ENCODE results near the gene SLC38A3.

Gene SLC38A3

DNA sequence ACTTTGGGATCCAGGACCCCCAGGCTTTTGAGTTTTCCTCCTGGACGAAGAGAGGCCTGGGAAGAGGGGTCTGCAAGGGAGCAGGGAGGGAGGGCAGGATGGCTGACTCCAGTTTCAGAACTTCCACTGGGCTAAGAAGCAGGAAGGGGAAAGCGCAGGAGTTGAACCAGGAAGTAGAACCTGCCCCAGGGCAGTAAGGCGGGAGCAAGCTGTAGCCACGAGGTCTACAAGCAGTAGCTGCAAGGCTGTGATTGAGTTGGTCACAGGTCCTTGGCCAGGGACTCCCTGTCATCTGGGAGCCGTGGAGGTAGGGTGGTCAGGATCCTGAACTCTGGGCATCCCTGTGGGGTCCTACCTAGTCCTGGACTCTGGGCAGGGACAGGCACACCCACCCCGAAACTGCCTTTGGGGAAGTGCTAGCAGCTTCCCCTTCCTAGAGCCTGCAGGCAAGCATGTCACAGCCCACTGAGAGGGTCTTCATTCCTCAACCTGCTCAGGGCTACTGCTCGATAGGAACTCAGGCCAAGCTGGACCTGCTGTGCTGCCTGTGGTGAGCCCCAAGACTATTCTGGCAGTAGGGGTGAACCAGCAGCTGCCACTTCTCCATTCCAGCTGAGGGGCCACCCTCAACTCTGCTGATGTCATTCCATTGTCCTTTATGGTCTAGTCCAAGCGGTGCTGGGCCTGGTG is 25.2 kb downstream of the SLC38A3 start:
- TF ChIP-seq EP300 (IDR thresholded peaks at IDR 0.05; ENCODE audit: borderline replicate concordance) (no peak), RAD21 (IDR thresholded peaks at IDR 0.05; ENCODE audit: low read depth) (no peak), YY1 (IDR thresholded peaks at IDR 0.05; ENCODE audit: low read depth) (no peak), CREB1 (IDR thresholded peaks at IDR 0.05; ENCODE audit: low read depth) (no peak), ZBTB7A (IDR thresholded peaks at IDR 0.05; ENCODE audit: low read depth) (no peak), FOXM1 (IDR thresholded peaks at IDR 0.05; ENCODE audit: borderline replicate concordance, low read depth) (no peak), NFIC (IDR thresholded peaks at IDR 0.05) (no peak), TCF12 (IDR thresholded peaks at IDR 0.05; ENCODE audit: low read depth) (no peak), CEBPB (IDR thresholded peaks at IDR 0.05) (no peak), TEAD4 (IDR thresholded peaks at IDR 0.05) (no peak), TAF1 (IDR thresholded peaks at IDR 0.05; ENCODE audit: low read depth) (no peak), EGR1 (IDR thresholded peaks at IDR 0.05) (no peak)
- TF ChIP-seq, protein P1, sequence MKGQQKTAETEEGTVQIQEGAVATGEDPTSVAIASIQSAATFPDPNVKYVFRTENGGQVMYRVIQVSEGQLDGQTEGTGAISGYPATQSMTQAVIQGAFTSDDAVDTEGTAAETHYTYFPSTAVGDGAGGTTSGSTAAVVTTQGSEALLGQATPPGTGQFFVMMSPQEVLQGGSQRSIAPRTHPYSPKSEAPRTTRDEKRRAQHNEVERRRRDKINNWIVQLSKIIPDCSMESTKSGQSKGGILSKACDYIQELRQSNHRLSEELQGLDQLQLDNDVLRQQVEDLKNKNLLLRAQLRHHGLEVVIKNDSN (IDR thresholded peaks at IDR 0.05): no peak
- TF ChIP-seq, protein P2, sequence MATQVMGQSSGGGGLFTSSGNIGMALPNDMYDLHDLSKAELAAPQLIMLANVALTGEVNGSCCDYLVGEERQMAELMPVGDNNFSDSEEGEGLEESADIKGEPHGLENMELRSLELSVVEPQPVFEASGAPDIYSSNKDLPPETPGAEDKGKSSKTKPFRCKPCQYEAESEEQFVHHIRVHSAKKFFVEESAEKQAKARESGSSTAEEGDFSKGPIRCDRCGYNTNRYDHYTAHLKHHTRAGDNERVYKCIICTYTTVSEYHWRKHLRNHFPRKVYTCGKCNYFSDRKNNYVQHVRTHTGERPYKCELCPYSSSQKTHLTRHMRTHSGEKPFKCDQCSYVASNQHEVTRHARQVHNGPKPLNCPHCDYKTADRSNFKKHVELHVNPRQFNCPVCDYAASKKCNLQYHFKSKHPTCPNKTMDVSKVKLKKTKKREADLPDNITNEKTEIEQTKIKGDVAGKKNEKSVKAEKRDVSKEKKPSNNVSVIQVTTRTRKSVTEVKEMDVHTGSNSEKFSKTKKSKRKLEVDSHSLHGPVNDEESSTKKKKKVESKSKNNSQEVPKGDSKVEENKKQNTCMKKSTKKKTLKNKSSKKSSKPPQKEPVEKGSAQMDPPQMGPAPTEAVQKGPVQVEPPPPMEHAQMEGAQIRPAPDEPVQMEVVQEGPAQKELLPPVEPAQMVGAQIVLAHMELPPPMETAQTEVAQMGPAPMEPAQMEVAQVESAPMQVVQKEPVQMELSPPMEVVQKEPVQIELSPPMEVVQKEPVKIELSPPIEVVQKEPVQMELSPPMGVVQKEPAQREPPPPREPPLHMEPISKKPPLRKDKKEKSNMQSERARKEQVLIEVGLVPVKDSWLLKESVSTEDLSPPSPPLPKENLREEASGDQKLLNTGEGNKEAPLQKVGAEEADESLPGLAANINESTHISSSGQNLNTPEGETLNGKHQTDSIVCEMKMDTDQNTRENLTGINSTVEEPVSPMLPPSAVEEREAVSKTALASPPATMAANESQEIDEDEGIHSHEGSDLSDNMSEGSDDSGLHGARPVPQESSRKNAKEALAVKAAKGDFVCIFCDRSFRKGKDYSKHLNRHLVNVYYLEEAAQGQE (IDR thresholded peaks at IDR 0.05; ENCODE audit: low read depth): no peak
- TF ChIP-seq, protein P3, sequence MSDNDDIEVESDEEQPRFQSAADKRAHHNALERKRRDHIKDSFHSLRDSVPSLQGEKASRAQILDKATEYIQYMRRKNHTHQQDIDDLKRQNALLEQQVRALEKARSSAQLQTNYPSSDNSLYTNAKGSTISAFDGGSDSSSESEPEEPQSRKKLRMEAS (IDR thresholded peaks at IDR 0.05): no peak

DNA sequence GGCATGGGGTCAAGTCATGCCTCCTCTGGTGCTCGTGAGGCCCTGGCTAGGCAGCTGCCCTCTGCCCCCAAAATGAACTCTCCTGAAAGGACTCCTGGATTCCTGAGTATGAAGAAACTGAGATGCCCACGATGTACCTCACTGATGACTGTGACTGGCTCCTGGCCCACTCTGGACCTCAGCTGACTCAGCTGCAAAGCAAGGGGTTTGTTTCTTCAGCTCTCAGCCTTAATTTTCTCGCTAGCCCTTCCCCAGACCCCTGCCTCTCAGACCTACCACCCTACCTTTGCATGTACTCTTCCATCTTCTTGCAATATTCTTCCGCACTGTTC is 25.7 kb downstream of the SLC38A3 start:
- TF ChIP-seq, protein P1 (IDR thresholded peaks at IDR 0.05): no peak
- no peak for TF ChIP-seq ZBTB7A (IDR thresholded peaks at IDR 0.05; ENCODE audit: low read depth)
- TF ChIP-seq, protein P3 (IDR thresholded peaks at IDR 0.05): no peak
- TF ChIP-seq TEAD4 (IDR thresholded peaks at IDR 0.05): no peak

DNA sequence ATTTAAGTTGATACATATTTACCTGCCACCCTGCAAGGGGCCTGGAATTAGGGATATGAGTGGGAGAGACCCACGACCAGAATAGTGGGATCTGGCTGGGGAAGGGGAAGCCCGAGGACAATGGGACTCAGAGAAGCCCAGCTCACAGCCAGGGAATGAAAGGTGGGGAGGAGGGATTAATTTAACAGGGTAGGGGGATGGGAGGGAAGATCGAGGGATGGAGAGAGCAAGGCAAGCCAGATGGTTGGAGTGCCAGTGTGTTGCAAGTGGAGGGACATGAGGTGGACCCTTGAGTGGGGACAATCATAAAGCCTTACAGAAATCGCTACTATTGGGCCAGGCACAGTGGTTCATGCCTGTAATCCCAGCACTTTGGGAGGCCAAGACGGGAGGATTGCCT is 26.5 kb downstream of the SLC38A3 start:
- TF ChIP-seq, protein P2 (IDR thresholded peaks at IDR 0.05; ENCODE audit: low read depth): no peak
- no peak for TF ChIP-seq ZBTB7A (IDR thresholded peaks at IDR 0.05; ENCODE audit: low read depth)
- TF ChIP-seq, protein P3 (IDR thresholded peaks at IDR 0.05): no peak
- no peak for TF ChIP-seq TAF1 (IDR thresholded peaks at IDR 0.05; ENCODE audit: low read depth)
- TF ChIP-seq, protein P1 (IDR thresholded peaks at IDR 0.05): no peak
- no peak for TF ChIP-seq NFIC (IDR thresholded peaks at IDR 0.05)
- TF ChIP-seq EP300 (IDR thresholded peaks at IDR 0.05; ENCODE audit: borderline replicate concordance): no peak
- TF ChIP-seq TCF12 (IDR thresholded peaks at IDR 0.05; ENCODE audit: low read depth): no peak
- no peak for TF ChIP-seq CEBPB (IDR thresholded peaks at IDR 0.05)
- no peak for TF ChIP-seq RAD21 (IDR thresholded peaks at IDR 0.05; ENCODE audit: low read depth)
- no peak for TF ChIP-seq FOXM1 (IDR thresholded peaks at IDR 0.05; ENCODE audit: borderline replicate concordance, low read depth)
- TF ChIP-seq TEAD4 (IDR thresholded peaks at IDR 0.05): no peak
- TF ChIP-seq YY1 (IDR thresholded peaks at IDR 0.05; ENCODE audit: low read depth): no peak
- no peak for TF ChIP-seq CREB1 (IDR thresholded peaks at IDR 0.05; ENCODE audit: low read depth)
- TF ChIP-seq EGR1 (IDR thresholded peaks at IDR 0.05): no peak

DNA sequence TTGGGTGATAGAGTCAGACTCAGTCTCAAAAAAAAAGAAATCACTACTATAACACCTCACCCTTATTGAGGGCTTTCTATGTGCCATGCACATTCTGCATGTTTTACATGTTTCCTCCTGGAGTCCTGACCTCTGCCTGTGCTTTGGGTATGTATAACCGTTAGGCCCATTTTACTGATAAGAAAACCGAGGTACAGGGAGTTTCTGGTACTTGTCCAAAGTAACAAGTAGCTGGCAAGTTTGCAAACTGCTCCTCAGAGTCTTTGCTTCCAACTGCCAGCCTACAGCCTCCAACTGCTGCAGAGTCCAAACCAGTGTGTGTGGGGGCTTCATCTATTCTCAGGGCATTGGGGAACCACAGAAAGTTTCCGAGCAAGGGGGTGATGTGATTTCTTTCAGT is 27.2 kb downstream of the SLC38A3 start:
- TF ChIP-seq, protein P3 (IDR thresholded peaks at IDR 0.05): no peak
- TF ChIP-seq CEBPB (IDR thresholded peaks at IDR 0.05) (no peak), RAD21 (IDR thresholded peaks at IDR 0.05; ENCODE audit: low read depth) (no peak), NFIC (IDR thresholded peaks at IDR 0.05) (no peak), YY1 (IDR thresholded peaks at IDR 0.05; ENCODE audit: low read depth) (no peak), FOXM1 (IDR thresholded peaks at IDR 0.05; ENCODE audit: borderline replicate concordance, low read depth) (no peak), TCF12 (IDR thresholded peaks at IDR 0.05; ENCODE audit: low read depth) (no peak), TEAD4 (IDR thresholded peaks at IDR 0.05) (no peak), TAF1 (IDR thresholded peaks at IDR 0.05; ENCODE audit: low read depth) (no peak), ZBTB7A (IDR thresholded peaks at IDR 0.05; ENCODE audit: low read depth) (no peak), EP300 (IDR thresholded peaks at IDR 0.05; ENCODE audit: borderline replicate concordance) (no peak), EGR1 (IDR thresholded peaks at IDR 0.05) (no peak), CREB1 (IDR thresholded peaks at IDR 0.05; ENCODE audit: low read depth) (no peak)
- TF ChIP-seq, protein P1 (IDR thresholded peaks at IDR 0.05): no peak
- TF ChIP-seq, protein P2 (IDR thresholded peaks at IDR 0.05; ENCODE audit: low read depth): no peak
